Hepatocyte (in vitro differentiated cells): ENCODE results near the gene ZNF879.

Experiments used
- CTCF ChIP-seq: fragments of 200-600 bp; sonication (generic); IDR thresholded peaks from 2 replicates; pipeline ENCODE4 v1.5.1; 2016; ENCODE audit warnings: antibody characterized with exemption, mild to moderate bottlenecking; ENCODE audit not compliant: poor library complexity
- EZH2 ChIP-seq: fragments of 200-600 bp; sonication (generic); IDR thresholded peaks from 2 replicates; pipeline ENCODE4 v1.6.1; 2016; ENCODE audit warnings: antibody characterized with exemption, mild to moderate bottlenecking, borderline replicate concordance
- EZH2phosphoT487 ChIP-seq: fragments of 200-600 bp; sonication (generic); IDR thresholded peaks from one replicate; pipeline ENCODE4 v1.6.1; 2018; ENCODE audit warnings: antibody characterized with exemption, mild to moderate bottlenecking, low read depth, moderate library complexity; ENCODE audit not compliant: unreplicated experiment, severe bottlenecking

DNA sequence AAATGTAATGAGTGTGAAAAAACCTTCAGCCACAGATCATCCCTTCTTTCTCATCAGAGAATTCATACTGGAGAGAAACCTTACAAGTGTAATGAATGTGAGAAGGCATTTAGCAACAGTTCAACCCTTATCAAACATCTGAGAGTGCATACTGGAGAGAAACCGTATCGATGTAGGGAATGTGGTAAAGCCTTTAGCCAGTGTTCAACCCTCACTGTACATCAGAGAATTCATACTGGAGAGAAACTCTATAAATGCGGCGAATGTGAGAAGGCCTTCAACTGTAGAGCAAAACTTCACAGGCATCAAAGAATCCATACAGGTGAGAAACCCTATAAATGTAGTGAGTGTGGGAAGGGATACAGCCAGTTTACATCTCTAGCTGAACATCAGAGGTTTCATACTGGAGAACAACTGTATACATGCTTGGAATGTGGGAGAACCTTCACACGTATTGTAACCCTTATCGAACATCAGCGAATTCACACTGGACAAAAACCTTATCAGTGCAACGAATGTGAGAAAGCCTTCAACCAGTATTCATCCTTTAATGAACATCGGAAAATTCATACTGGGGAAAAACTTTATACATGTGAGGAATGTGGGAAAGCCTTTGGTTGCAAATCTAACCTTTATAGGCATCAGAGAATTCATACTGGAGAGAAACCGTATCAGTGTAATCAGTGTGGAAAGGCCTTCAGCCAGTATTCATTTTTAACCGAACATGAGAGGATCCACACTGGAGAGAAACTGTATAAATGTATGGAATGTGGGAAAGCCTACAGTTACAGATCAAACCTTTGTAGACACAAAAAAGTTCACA, 55.8 kb downstream of the ZNF879 start:
- TF ChIP-seq CTCF: no peak
- no peak for TF ChIP-seq EZH2phosphoT487
- no peak for TF ChIP-seq EZH2
